Stimulated activated CD4-positive, alpha-beta T cell treated with anti-CD3 and anti-CD28 coated beads, Interleukin-2, amount 100 ng/mL, for 4 hours (primary cell): ENCODE data around the gene OGFOD2.
"Not testable (repeated sequence)": the region's sequence is repeated elsewhere in the genome, so short reads cannot be mapped to it uniquely, and the experiment has no call there.

Experiments
- DNase-seq: peaks from one replicate; pipeline ENCODE4 v3.0.0-alpha.2; 2020; ENCODE audit warnings: low read depth

OGFOD2 gene

DNA sequence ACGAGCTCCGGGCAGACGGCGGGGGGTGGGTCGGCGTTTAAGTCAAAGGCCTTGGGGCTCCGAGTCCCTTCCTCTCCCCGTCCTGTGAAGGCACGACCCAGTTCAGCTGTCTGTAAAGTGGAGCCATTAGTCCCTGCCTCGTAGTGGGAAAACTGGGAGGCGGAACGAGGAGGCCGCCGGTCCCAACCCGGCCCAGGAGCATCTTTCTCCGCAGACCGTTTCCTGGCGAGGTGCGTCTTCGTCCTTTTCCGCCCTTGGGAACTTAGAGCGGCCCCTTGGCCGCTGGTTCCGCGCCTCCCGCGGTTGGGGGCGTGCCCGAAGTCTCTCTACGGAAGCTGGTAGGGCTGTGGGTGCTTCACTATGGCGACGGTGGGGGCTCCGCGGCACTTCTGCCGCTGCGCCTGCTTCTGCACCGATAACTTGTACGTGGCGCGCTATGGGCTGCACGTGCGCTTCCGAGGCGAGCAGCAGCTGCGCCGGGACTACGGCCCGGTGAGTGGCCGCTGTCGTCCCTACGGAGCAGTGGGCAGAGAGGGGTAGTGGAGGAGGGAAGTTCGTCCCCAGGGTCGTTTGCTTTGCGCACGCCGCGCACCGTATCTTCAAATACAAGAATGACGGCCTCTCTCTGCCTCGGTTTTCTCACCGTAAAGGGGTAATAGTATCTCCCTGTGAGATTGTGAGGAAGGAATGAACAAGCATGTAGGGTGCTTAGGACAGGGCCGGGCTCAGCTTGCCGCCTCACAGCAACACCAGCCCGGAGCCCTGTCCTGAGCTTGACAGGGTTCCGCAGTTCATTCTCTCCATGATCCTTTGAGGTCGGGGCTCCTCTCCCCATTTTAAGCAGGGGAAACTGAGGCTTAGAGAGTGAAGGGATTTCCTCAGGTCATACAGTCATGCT, at the start of gene OGFOD2:
TSS of gene OGFOD2 (plus strand) at position 353 of the 898 bp plus-strand sequence. CDS start at position 361, 8 bp downstream.
- peak; percentile 87 for DNase-seq

GRCh38 chr12:122927756-122928403, 47.2 kb upstream of the OGFOD2 start:
- no peak for DNase-seq

GRCh38 chr12:122928404-122929147, 46.5 kb upstream of the OGFOD2 start:
- no peak for DNase-seq

- DNase-seq, result no peak
Observed at GRCh38 chr12:122929148-122929538, 45.9 kb upstream of the OGFOD2 start.

DNA sequence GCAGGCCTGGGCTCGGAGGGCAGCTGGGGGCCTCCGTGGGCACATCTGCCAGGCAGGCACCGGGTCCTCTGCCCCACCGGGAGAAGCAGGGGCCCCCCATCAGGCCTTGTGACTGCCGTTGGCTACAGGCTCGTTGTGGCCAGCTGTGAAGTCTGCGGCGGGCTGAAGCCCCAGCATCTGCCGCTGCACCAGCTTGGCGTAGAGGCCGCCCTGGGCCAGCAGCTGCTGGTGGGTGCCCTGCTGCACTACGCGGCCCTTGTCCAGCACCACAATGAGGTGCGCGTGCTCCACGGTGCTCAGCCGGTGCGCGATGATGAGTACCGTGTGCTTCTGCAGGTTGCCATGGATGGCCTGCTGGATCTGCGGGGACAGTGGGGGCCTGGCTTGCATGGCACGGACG, 45.2 kb upstream of the OGFOD2 start:
- DNase-seq, result no peak

- no peak for DNase-seq
Observed at GRCh38 chr12:122932207-122932606, 42.8 kb upstream of the OGFOD2 start.

- no peak for DNase-seq
Observed at GRCh38 chr12:122934722-122935121, 40.3 kb upstream of the OGFOD2 start.

GRCh38 chr12:122935318-122935717, 39.7 kb upstream of the OGFOD2 start:
- DNase-seq, result no peak

GRCh38 chr12:122937622-122938091, 37.4 kb upstream of the OGFOD2 start:
- no peak for DNase-seq

GRCh38 chr12:122939125-122939524, 35.9 kb upstream of the OGFOD2 start:
- no peak for DNase-seq

- not testable (repeated sequence) for DNase-seq
Observed at GRCh38 chr12:122941351-122941750, 33.7 kb upstream of the OGFOD2 start.

- DNase-seq, result no peak
Observed at GRCh38 chr12:122942637-122943036, 32.4 kb upstream of the OGFOD2 start.

DNA sequence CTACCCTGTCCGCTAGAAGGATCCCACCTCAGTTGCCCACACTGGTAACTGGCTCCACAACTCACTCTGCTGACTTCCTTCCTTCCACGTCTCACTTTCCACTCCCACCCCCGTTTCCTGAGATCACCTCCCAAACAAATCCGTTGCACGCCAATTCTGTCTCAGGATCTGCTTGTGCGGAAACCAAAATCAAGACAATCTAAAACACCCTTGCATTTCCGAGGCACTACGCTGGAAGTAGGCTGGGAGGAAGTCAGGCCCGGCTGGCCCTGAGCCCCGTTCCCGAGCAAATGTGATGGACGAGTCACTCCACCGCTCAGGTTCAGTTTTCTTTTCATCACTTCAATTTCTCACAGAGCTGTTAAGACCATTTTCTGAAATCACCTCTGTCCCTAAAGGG, 31.8 kb upstream of the OGFOD2 start:
- DNase-seq, result no peak

GRCh38 chr12:122944605-122945592, 30.1 kb upstream of the OGFOD2 start:
- DNase-seq, result no peak

DNA sequence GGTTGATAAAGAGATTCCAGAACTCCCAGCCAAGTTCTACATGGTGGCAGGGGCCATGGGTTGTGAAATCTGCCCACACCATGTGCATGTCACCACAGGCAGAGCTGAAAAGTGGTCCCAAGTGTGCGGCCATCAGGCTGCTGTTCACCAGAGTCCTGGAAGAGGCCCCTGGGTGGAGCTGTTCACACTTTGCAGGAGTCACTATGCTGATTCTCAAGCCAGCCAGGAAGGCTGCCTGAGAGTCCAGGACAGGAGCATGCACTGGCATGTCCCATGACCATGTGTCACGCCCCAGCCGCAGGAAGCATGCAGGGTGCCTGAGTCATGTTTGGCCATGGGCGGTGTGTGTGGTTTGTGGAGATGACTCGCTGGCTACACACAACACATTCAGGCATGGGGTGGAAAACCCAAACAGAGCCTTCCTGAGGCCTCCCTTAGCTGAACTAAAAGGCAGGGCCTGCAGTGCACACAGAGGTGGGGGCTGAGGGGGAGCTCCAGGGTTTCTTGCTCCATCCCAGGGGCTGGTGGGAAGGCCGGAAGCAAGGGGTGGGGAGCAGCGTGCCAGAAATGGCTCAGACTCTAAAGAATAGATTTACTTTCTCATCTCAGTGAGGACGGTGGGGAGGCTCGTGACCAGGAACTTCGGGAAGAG, 28.2 kb upstream of the OGFOD2 start:
- DNase-seq, result peak; percentile 67

- no peak for DNase-seq
Observed at GRCh38 chr12:122947352-122947792, 27.7 kb upstream of the OGFOD2 start.

DNA sequence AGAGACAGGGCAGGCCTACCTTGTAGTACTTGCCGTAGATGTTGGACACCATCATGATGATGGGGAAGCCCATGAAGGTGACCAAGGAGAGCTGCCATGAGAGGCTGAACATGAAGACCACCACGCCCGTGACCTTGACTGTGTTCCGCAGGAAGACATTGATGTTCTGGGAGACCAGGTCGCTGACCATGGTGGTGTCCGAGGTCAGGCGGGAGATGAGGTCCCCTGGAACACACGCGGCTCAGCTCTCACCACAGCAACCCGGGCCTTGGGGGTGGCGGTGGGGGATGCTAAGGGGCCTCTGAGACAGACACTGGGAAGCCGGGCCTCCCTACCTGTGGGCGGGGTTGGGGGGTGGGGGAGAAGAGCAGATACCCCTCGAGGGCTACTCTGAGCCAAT, 26.4 kb upstream of the OGFOD2 start:
- DNase-seq, result no peak

GRCh38 chr12:122949405-122949804, 25.6 kb upstream of the OGFOD2 start:
- no peak for DNase-seq

- no peak for DNase-seq
Observed at GRCh38 chr12:122949816-122950675, 25.0 kb upstream of the OGFOD2 start.

DNA sequence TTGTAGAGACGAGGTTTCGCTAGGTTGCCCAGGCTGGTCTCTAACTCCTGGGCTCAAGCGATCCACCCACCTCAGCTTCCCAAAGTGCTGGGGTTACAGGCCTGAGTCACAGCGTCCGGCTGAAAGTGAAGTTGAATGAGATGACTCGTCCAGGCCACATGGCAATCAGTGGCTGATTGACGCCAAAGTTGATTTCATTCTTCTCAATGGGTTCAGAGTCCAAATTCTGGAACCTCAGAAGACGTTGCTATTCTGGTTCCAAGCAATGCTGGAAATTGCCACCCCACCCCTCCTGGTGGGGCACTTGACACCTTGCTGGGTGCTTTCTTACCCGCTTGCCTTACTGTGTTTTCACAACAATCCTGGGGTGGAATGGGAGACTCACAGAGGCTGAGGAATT, 23.6 kb upstream of the OGFOD2 start:
- DNase-seq, result no peak
